Loucy (cell line): ENCODE results near the gene NIPAL3.

Experiments
- EZH2phosphoT487 ChIP-seq: fragments of 200-600 bp; IDR thresholded peaks from 2 replicates; pipeline ENCODE4 v1.6.1; 2018; ENCODE audit warnings: antibody characterized with exemption, mild to moderate bottlenecking, moderate library complexity, borderline replicate concordance
- TF ChIP-seq, protein P1 (sequence below): fragments of 200-600 bp; sonication (generic); conservative IDR thresholded peaks from 2 replicates; pipeline ENCODE4 v1.5.1; 2014; ENCODE audit warnings: mild to moderate bottlenecking, antibody characterized with exemption, low read length

DNA sequence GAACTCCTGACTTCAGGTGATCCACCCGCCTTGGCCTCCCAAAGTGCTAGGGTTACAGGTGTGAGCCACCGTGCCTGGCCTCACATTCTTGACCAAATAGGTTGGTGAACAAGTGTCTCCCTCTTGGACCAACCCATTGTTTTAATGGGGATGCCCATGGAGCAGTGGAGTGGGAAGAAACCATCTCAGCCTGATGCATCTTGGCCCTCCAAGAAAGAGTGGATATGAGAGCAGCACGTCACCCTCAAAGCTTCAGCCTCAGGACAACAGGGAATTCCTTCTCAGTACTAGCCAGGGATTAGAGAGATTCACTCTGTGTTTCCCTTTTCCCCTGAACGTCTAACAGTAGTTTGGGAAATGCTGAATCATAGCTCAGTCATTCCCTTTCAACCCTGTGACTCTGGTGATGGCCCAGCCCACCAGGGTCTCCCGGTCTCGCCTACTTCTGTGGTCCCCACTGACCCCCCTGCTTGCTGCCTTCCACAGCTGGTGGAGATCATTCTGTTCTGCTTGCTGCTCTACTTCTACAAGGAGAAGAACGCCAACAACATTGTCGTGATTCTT, 37.4 kb downstream of the NIPAL3 start:
- TF ChIP-seq, protein P1, sequence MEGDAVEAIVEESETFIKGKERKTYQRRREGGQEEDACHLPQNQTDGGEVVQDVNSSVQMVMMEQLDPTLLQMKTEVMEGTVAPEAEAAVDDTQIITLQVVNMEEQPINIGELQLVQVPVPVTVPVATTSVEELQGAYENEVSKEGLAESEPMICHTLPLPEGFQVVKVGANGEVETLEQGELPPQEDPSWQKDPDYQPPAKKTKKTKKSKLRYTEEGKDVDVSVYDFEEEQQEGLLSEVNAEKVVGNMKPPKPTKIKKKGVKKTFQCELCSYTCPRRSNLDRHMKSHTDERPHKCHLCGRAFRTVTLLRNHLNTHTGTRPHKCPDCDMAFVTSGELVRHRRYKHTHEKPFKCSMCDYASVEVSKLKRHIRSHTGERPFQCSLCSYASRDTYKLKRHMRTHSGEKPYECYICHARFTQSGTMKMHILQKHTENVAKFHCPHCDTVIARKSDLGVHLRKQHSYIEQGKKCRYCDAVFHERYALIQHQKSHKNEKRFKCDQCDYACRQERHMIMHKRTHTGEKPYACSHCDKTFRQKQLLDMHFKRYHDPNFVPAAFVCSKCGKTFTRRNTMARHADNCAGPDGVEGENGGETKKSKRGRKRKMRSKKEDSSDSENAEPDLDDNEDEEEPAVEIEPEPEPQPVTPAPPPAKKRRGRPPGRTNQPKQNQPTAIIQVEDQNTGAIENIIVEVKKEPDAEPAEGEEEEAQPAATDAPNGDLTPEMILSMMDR: no peak
- TF ChIP-seq EZH2phosphoT487: no peak
